Sigmoid colon (tissue), 4 donors: ENCODE measurements around the gene ZBTB7B.

Experiments
- CTCF ChIP-seq, 4 experiments: fragments of 450-650 bp in 3 of 4; fragments of 200-600 bp in 1 of 4; IDR thresholded peaks; one replicate each; pipeline ENCODE4 v1.5.1; 2016 to 2019; ENCODE audit warnings: antibody characterized with exemption in 4 of 4, mild to moderate bottlenecking in 3 of 4, moderate library complexity in 2 of 4
- EP300 ChIP-seq, 4 donors: sonication (generic); formaldehyde crosslinking; IDR thresholded peaks; one replicate each; pipeline ENCODE4 v1.6.1; 2017; ENCODE audit warnings: antibody characterized with exemption in 4 of 4
- POLR2A ChIP-seq, 2 donors: fragments of 450-650 bp; IDR thresholded peaks; one replicate each; pipeline ENCODE4 v1.6.1; 2016; ENCODE audit warnings: antibody characterized with exemption in 2 of 2, mild to moderate bottlenecking in 2 of 2, moderate library complexity in 2 of 2
- POLR2AphosphoS5 ChIP-seq, 4 donors: sonication (generic); formaldehyde crosslinking; IDR thresholded peaks; one replicate each; pipeline ENCODE4 v1.6.1; 2017; ENCODE audit warnings: antibody characterized with exemption in 4 of 4

- no peak for TF ChIP-seq CTCF (IDR thresholded peaks at IDR 0.05)
- no peak for TF ChIP-seq POLR2A (IDR thresholded peaks at IDR 0.05)
- TF ChIP-seq EP300 (IDR thresholded peaks at IDR 0.05) = no peak
- no peak for TF ChIP-seq POLR2AphosphoS5 (IDR thresholded peaks at IDR 0.05)
Measured at GRCh38 chr1:154958681-154959425, 43.7 kb upstream of the ZBTB7B start.
